OCI-LY7 (cell line): ENCODE measurements around the gene ENAM. TPM values are rescaled to one million over a fixed set of nuclear protein-coding genes. Genes with fewer than 3 reads are reported as not detected.

Experiments
- BruUV-seq: library from RNA; stranded (reverse); fragments of 400-500 nt; replicated peaks from 2 replicates; lab custom pipeline; 2021; lab: Mats Ljungman, UMichigan
- CTCF ChIA-PET: fragments of 300-600 bp; sonication (Branson Sonifier 250); formaldehyde crosslinking; loops from one replicate; lab custom pipeline; 2022; ENCODE audit warnings: antibody characterized with exemption; ENCODE audit not compliant: unreplicated experiment; lab: Charles Lee
- POLR2A ChIA-PET: fragments of 300-600 bp; sonication (Branson Sonifier 250); formaldehyde crosslinking; loops from one replicate; lab custom pipeline; 2022; ENCODE audit warnings: antibody characterized with exemption; lab: Charles Lee
- DNase-seq: peaks from one replicate; pipeline ENCODE4 v3.0.0-alpha.2; 2015; ENCODE audit warnings: low spot score
- H2AFZ ChIP-seq: fragments of 200-600 bp; sonication (generic), shearing (Covaris generic); 2 replicates; pipeline ENCODE4 v1.6.1; 2014; ENCODE audit warnings: mild to moderate bottlenecking, antibody characterized with exemption, low read length, moderate library complexity
- H3K27ac ChIP-seq: fragments of 200-600 bp; sonication (generic); 2 replicates; pipeline ENCODE4 v1.5.1; 2014; ENCODE audit warnings: mixed run types, low read depth, mild to moderate bottlenecking, moderate library complexity, low read length, inconsistent platforms; ENCODE audit not compliant: poor library complexity, severe bottlenecking
- H3K36me3 ChIP-seq: fragments of 200-600 bp; sonication (generic); 2 replicates; pipeline ENCODE4 v1.6.1; 2014; ENCODE audit warnings: mild to moderate bottlenecking, antibody characterized with exemption, low read length, moderate library complexity, mixed read lengths; ENCODE audit not compliant: insufficient read depth
- H3K4me1 ChIP-seq: fragments of 200-600 bp; sonication (generic); 2 replicates; pipeline ENCODE4 v1.5.1; 2014; ENCODE audit warnings: mild to moderate bottlenecking, low read length; ENCODE audit not compliant: insufficient read depth, poor library complexity, severe bottlenecking
- H3K4me2 ChIP-seq: fragments of 200-600 bp; sonication (generic); 2 replicates; pipeline ENCODE4 v1.6.1; 2014; ENCODE audit warnings: mild to moderate bottlenecking, low read length
- H3K4me3 ChIP-seq: fragments of 200-600 bp; sonication (generic); 2 replicates; pipeline ENCODE4 v1.5.1; 2014; ENCODE audit warnings: mild to moderate bottlenecking, low read depth, low read length; ENCODE audit not compliant: poor library complexity, severe bottlenecking
- H3K79me2 ChIP-seq: fragments of 200-600 bp; sonication (generic); 2 replicates; pipeline ENCODE4 v1.6.1; 2016; ENCODE audit warnings: low read depth, mild to moderate bottlenecking, low read length, moderate library complexity, mixed read lengths; ENCODE audit not compliant: insufficient read depth
- H3K9me2 ChIP-seq: fragments of 200-600 bp; sonication (generic); 2 replicates; pipeline ENCODE4 v1.6.1; 2016; ENCODE audit warnings: mild to moderate bottlenecking, low read length, mixed read lengths; ENCODE audit not compliant: insufficient read depth
- H3K9me3 ChIP-seq: fragments of 200-600 bp; sonication (generic); 2 replicates; pipeline ENCODE4 v1.6.1; 2014; ENCODE audit warnings: mild to moderate bottlenecking, mixed run types, low read length, mixed read lengths
- H4K20me1 ChIP-seq: fragments of 200-600 bp; sonication (generic); 2 replicates; pipeline ENCODE4 v1.6.1; 2014; ENCODE audit warnings: mild to moderate bottlenecking, antibody characterized with exemption, low read length, moderate library complexity, mixed read lengths; ENCODE audit not compliant: insufficient read depth
- EZH2phosphoT487 ChIP-seq: fragments of 200-600 bp; sonication (generic); IDR thresholded peaks from 2 replicates; pipeline ENCODE4 v1.6.1; 2018; ENCODE audit warnings: low read depth, borderline replicate concordance, mild to moderate bottlenecking, mixed run types, antibody characterized with exemption, low read length, moderate library complexity, mixed read lengths
- intact Hi-C: fragments of 100-400 bp; cut with micrococcal nuclease; formaldehyde crosslinking; loops from one replicate; pipeline ENCODE4 v1.10.0; 2022; ENCODE audit not compliant: unreplicated experiment
- total RNA-seq, 2 experiments: library from RNA; depleted of rRNA in 1 of 2; stranded (reverse); fragments of >200 nt in 1 of 2; shearing (Covaris generic) in 1 of 2; gene quantifications; 2 replicates each; pipeline ENCODE4 v1.2.3, GENCODE V29; 2014 to 2022
- TF ChIP-seq, protein P1 (sequence below): fragments of 200-600 bp; sonication (generic); conservative IDR thresholded peaks from 2 replicates; pipeline ENCODE4 v1.5.1; 2014; ENCODE audit warnings: mild to moderate bottlenecking, antibody characterized with exemption, low read length, moderate library complexity, mixed read lengths

Gene ENAM
- total RNA-seq, 2 experiments from 2014 or later, result 0.32 to 3.5 TPM

DNA sequence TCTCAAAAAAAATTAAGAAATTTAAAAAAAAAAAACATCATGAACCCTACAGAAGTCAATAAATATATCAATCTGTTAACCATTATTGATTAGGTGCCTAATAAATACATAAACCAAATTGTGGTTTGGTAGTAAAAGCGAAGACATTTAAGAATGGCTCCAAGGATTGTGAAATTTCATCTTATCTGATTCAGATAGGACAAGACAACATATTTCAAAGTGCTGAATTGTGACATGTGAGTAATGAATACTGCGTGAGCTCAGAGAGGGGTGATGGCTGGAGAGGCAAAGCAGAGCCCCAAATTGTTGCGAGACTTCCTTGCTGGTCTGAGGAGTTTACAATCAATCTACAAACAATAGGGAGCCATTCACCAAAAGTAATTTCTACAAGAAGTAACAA is 28.2 kb upstream of the ENAM start:
- Histone ChIP-seq H3K27ac (no peak overlapping the region), H3K9me2 (no peaks in the 10 kb centered on the region), H3K4me1 (peaks cover 7% of the 10 kb centered on the region), H3K36me3 (no peaks in the 10 kb centered on the region), H3K4me2 (no peak overlapping the region), H3K9me3 (no peaks in the 10 kb centered on the region), H3K4me3 (no peak overlapping the region), H2AFZ (no peak overlapping the region), H3K79me2 (no peaks in the 10 kb centered on the region), H4K20me1 (no peaks in the 10 kb centered on the region)
- intact Hi-C loops, result loop anchor here (2.0 to 5.0 kb wide), 5 partner anchors 104 to 1112 kb away; no protein-coding TSS in a partner anchor
- TF ChIP-seq, protein P1, sequence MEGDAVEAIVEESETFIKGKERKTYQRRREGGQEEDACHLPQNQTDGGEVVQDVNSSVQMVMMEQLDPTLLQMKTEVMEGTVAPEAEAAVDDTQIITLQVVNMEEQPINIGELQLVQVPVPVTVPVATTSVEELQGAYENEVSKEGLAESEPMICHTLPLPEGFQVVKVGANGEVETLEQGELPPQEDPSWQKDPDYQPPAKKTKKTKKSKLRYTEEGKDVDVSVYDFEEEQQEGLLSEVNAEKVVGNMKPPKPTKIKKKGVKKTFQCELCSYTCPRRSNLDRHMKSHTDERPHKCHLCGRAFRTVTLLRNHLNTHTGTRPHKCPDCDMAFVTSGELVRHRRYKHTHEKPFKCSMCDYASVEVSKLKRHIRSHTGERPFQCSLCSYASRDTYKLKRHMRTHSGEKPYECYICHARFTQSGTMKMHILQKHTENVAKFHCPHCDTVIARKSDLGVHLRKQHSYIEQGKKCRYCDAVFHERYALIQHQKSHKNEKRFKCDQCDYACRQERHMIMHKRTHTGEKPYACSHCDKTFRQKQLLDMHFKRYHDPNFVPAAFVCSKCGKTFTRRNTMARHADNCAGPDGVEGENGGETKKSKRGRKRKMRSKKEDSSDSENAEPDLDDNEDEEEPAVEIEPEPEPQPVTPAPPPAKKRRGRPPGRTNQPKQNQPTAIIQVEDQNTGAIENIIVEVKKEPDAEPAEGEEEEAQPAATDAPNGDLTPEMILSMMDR, result no peak
- TF ChIP-seq EZH2phosphoT487, result no peak
- DNase-seq, result no peak
- CTCF ChIA-PET, result no interaction called here
- no TSS peak for BruUV-seq
- POLR2A ChIA-PET, result no interaction called here

DNA sequence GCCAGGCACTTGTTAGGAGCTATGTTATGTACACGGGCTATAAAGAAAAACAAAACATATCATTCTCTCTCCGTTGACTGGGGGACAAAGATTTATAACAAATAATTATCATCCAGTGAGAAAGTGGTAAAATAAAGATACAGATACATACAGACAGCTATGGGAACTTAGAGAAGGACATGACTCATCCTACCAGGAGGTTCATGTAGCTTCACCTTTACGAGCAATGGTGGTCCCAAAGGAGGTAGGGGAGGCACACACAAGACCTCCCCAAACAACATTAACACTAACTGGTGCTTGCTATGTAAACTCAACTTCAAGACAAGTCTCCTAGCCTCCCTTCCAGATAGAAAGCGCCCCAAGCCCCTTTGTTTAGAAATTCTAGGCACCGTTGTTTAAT is 27.6 kb upstream of the ENAM start:
- H3K4me3 ChIP-seq, result no peak overlapping the region
- DNase-seq, result no peak
- TF ChIP-seq EZH2phosphoT487, result no peak
- TF ChIP-seq, protein P1, result no peak
- no peaks in the 10 kb centered on the region for H3K79me2 ChIP-seq
- POLR2A ChIA-PET, result interaction anchor here (1.0 kb wide), 1 partner anchor 16 kb away, joined by 3 read pairs; no protein-coding TSS in a partner anchor
- H3K27ac ChIP-seq, result no peak overlapping the region
- no peaks in the 10 kb centered on the region for H3K9me3 ChIP-seq
- no peak overlapping the region for H3K4me2 ChIP-seq
- peaks cover 7% of the 10 kb centered on the region for H3K4me1 ChIP-seq
- no peaks in the 10 kb centered on the region for H3K36me3 ChIP-seq
- H3K9me2 ChIP-seq, result no peaks in the 10 kb centered on the region
- BruUV-seq, result no TSS peak
- intact Hi-C loops, result loop anchor here (1.0 to 5.0 kb wide), 8 partner anchors 87 to 1111 kb away; partner anchors contain the start of genes GRSF1 and UTP3
- H4K20me1 ChIP-seq, result no peaks in the 10 kb centered on the region
- CTCF ChIA-PET, result no interaction called here
- peak overlapping the region; percentile 59; the same call in 1 of the 2 replicates for H2AFZ ChIP-seq

DNA sequence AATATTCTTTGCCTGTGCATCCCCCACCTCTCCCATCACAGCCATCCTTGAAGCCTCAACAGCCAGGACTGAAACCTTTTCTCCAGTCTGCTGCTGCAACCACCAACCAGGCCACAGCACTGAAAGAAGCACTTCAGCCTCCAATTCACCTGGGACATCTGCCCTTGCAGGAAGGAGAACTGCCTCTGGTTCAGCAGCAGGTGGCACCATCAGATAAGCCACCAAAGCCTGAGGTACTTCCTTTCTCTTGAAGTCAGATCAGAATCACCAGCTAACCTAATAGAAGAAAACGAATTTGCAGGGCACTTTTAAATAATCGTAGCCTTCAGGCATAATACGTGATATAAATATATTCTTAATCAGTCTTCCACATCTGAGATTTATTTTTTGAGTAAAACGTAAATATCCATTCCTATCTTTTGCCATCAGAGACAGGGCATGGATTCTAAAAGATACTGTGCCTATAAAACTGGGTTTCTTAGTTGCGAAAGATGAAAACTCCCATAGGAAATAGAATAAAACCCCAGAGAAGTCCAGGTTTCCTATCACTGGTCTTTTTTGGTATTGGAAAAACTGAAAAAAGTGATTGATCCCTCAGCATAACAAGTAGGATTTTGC is 27.0 kb upstream of the ENAM start:
- DNase-seq, result peak; percentile 90
- peak overlapping the region; percentile 41 for H3K4me2 ChIP-seq
- BruUV-seq, result no TSS peak

More for the DNA sequence above, 27.0 kb upstream of the ENAM start:
- ChIA-PET POLR2A (interaction anchor here (0.6 to 1.0 kb wide), 2 partner anchors 16 to 138 kb away, joined by 3 read pairs; no protein-coding TSS in a partner anchor), CTCF (no interaction called here)
- Histone ChIP-seq H2AFZ (peak overlapping the region; percentile 59), H3K27ac (no peak overlapping the region), H3K79me2 (no peaks in the 10 kb centered on the region), H3K36me3 (no peaks in the 10 kb centered on the region), H3K4me1 (peaks cover 7% of the 10 kb centered on the region), H3K9me3 (no peaks in the 10 kb centered on the region), H4K20me1 (no peaks in the 10 kb centered on the region), H3K9me2 (no peaks in the 10 kb centered on the region), H3K4me3 (no peak overlapping the region)
- intact Hi-C loops, result loop anchor here (1.0 to 5.0 kb wide), 8 partner anchors 87 to 1111 kb away; partner anchors contain the start of genes GRSF1 and UTP3
- TF ChIP-seq, protein P1, result peak; percentile 99
- TF ChIP-seq EZH2phosphoT487, result no peak
